Aorta (tissue), 5 donors: Measurements from ENCODE around the gene AATF. TPM values are rescaled to one million over a fixed set of nuclear protein-coding genes. Genes with fewer than 3 reads are reported as not detected.

Experiments used
- ATAC-seq: fragments of 200-7000 bp; cut with Tn5 transposase; one replicate; pipeline ENCODE4 v1.9.1; 2022; ENCODE audit warnings: moderate library complexity; ENCODE audit not compliant: low FRiP score
- DNase-seq, 2 donors: peaks; one replicate each; pipeline ENCODE4 v3.0.0-alpha.2; 2020
- H3K27ac ChIP-seq, 2 donors: one replicate each; pipeline ENCODE4 v1.5.1; 2013; ENCODE audit warnings: low read length in 2 of 2, mild to moderate bottlenecking in 2 of 2, moderate library complexity in 2 of 2, control low read depth in 1 of 2, inconsistent platforms in 1 of 2, low read depth in 1 of 2
- H3K27me3 ChIP-seq, 2 donors: one replicate each; pipeline ENCODE4 v1.6.1; 2013; ENCODE audit warnings: control low read depth in 1 of 2, low read length in 1 of 2, mild to moderate bottlenecking in 1 of 2, moderate library complexity in 1 of 2; ENCODE audit not compliant: insufficient read depth in 2 of 2, control insufficient read depth in 1 of 2
- H3K36me3 ChIP-seq, 2 donors: one replicate each; pipeline ENCODE4 v1.6.1; 2013; ENCODE audit warnings: control low read depth in 1 of 2, low read length in 1 of 2, mild to moderate bottlenecking in 1 of 2; ENCODE audit not compliant: insufficient read depth in 2 of 2, control insufficient read depth in 1 of 2
- H3K4me1 ChIP-seq, 2 donors: one replicate each; pipeline ENCODE4 v1.6.1; 2013; ENCODE audit warnings: low read length in 2 of 2, control low read depth in 1 of 2, mild to moderate bottlenecking in 1 of 2, moderate library complexity in 1 of 2; ENCODE audit not compliant: insufficient read depth in 2 of 2, control insufficient read depth in 1 of 2
- H3K4me3 ChIP-seq, 2 donors: one replicate each; pipeline ENCODE4 v1.5.1; 2013; ENCODE audit warnings: low read length in 2 of 2, control low read depth in 1 of 2, mild to moderate bottlenecking in 1 of 2
- H3K9me3 ChIP-seq: one replicate; pipeline ENCODE4 v1.6.1; 2013; ENCODE audit warnings: mild to moderate bottlenecking, low read length; ENCODE audit not compliant: control insufficient read depth
- WGBS, 2 donors: extraction: QIAGEN DNeasy Blood & Tissue Kit; methylation state at CpG; one replicate each; pipeline ENCODE4 v1.1.7; 2013; 5-methylcytosine and 5-hydroxymethylcytosine counted together
- intact Hi-C, 2 donors: fragments of 100-400 bp; cut with DNase I; formaldehyde crosslinking; loops; one replicate each; pipeline versions ENCODE4 v1.14.2 to v1.15.0; 2022
- polyA plus RNA-seq, 2 donors: library from polyadenylated mRNA; stranded (reverse); fragments of 200-250 nt; gene quantifications; one replicate each; pipeline ENCODE4 v1.2.3, GENCODE V29; 2013
- total RNA-seq, 2 donors: library from RNA; stranded (reverse); fragmentation: NEBNext Ultra II Directional; extraction: Animal tissue kit (Norgen Biotek cat#: 25700); gene quantifications; one replicate each; pipeline ENCODE4 v1.2.1, GENCODE V29; 2021
- donor health status: healthy with polysubstance abuse.
- donor health status: Bipolar disorder and iron deficiency.
- donor health status: DM: no; HTN: no; CAD: no.
- donor health status: DM: no; HTN: no; CAD: no.
- donor health status: DM: yes; HTN: yes; CAD: no.

Gene AATF
- total and polyA plus RNA-seq, 4 donors = 36.1 to 44.2 (median 39.6) TPM

- peaks cover 0 to 5% of the 10 kb centered on the region in 2 donors for H3K36me3 ChIP-seq
- intact Hi-C loops = no loop called here
- no peak overlapping the region for H3K27ac ChIP-seq
- H3K27me3 ChIP-seq = no peaks in the 10 kb centered on the region
- H3K4me1 ChIP-seq = peaks cover 1 to 11% of the 10 kb centered on the region in 2 donors
- no peak for ATAC-seq
- no peak overlapping the region for H3K4me3 ChIP-seq
- DNase-seq = no peak
- H3K9me3 ChIP-seq = no peaks in the 10 kb centered on the region
Measured at GRCh38 chr17:36983618-36984017, 34.9 kb downstream of the AATF start.

GRCh38 chr17:36989173-36989572 lies 40.4 kb downstream of the AATF start:
- WGBS, 2 donors = 82 to 84% methylated on average over 6 of the region's 6 CpGs
- intact Hi-C loops = no loop called here
- peaks cover 0 to 15% of the 10 kb centered on the region in 2 donors for H3K36me3 ChIP-seq
- no peaks in the 10 kb centered on the region for H3K9me3 ChIP-seq
- DNase-seq = no peak
- ATAC-seq = no peak
- no peaks in the 10 kb centered on the region for H3K27me3 ChIP-seq
- H3K4me1 ChIP-seq = no peaks in the 10 kb centered on the region
- H3K27ac ChIP-seq = no peak overlapping the region
- H3K4me3 ChIP-seq = no peak overlapping the region

- Histone ChIP-seq H3K27me3 (no peaks in the 10 kb centered on the region), H3K9me3 (no peaks in the 10 kb centered on the region), H3K4me3 (no peak overlapping the region), H3K36me3 (peaks cover 0 to 13% of the 10 kb centered on the region in 2 donors), H3K4me1 (no peaks in the 10 kb centered on the region), H3K27ac (no peak overlapping the region)
- intact Hi-C loops = no loop called here
- ATAC-seq (no peak), DNase-seq (no peak)
- 83% methylated on average over 2 of the region's 2 CpGs for WGBS, 2 donors
Measured at GRCh38 chr17:36992701-36993100, 43.9 kb downstream of the AATF start.

- intact Hi-C loops = no loop called here
- Histone ChIP-seq H3K4me3 (no peak overlapping the region), H3K9me3 (no peaks in the 10 kb centered on the region), H3K36me3 (peaks cover 0 to 13% of the 10 kb centered on the region in 2 donors), H3K27ac (no peak overlapping the region), H3K27me3 (no peaks in the 10 kb centered on the region), H3K4me1 (no peaks in the 10 kb centered on the region)
- no peak for DNase-seq
- no peak for ATAC-seq
Measured at GRCh38 chr17:36993227-36993626, 44.5 kb downstream of the AATF start.

GRCh38 chr17:36994438-36994837 lies 45.7 kb downstream of the AATF start:
- Histone ChIP-seq H3K27me3 (no peaks in the 10 kb centered on the region), H3K9me3 (no peaks in the 10 kb centered on the region), H3K4me1 (no peaks in the 10 kb centered on the region), H3K36me3 (peaks cover 0 to 7% of the 10 kb centered on the region in 2 donors), H3K27ac (no peak overlapping the region), H3K4me3 (no peak overlapping the region)
- DNase-seq (no peak), ATAC-seq (no peak)
- intact Hi-C loops = no loop called here
- 82 to 90% methylated on average over 3 of the region's 3 CpGs for WGBS, 2 donors

- peaks cover 0 to 3% of the 10 kb centered on the region in 2 donors for H3K36me3 ChIP-seq
- no peaks in the 10 kb centered on the region for H3K4me1 ChIP-seq
- H3K27me3 ChIP-seq = no peaks in the 10 kb centered on the region
- DNase-seq (no peak), ATAC-seq (no peak)
- H3K9me3 ChIP-seq = peaks cover 3% of the 10 kb centered on the region
- intact Hi-C loops = no loop called here
- WGBS, 2 donors = 98 to 99% methylated on average over 2 of the region's 2 CpGs
- H3K4me3 ChIP-seq = no peak overlapping the region
- H3K27ac ChIP-seq = no peak overlapping the region
Measured at GRCh38 chr17:36999471-36999870, 50.7 kb downstream of the AATF start.

- intact Hi-C loops = no loop called here
- DNase-seq (no peak), ATAC-seq (no peak)
- peaks cover 0 to 3% of the 10 kb centered on the region in 2 donors for H3K36me3 ChIP-seq
- H3K27me3 ChIP-seq = no peaks in the 10 kb centered on the region
- no peaks in the 10 kb centered on the region for H3K4me1 ChIP-seq
- no peak overlapping the region for H3K4me3 ChIP-seq
- 72% methylated on average over 4 of the region's 4 CpGs for WGBS, 2 donors
- H3K27ac ChIP-seq = no peak overlapping the region
- H3K9me3 ChIP-seq = no peaks in the 10 kb centered on the region
Measured at GRCh38 chr17:37016780-37017179, 68.0 kb downstream of the AATF start.

- 76 to 90% methylated on average over 1 of the region's 1 CpG for WGBS, 2 donors
- Histone ChIP-seq H3K4me3 (no peak overlapping the region), H3K27me3 (no peaks in the 10 kb centered on the region), H3K27ac (no peak overlapping the region), H3K36me3 (peaks cover 0 to 3% of the 10 kb centered on the region in 2 donors), H3K4me1 (no peaks in the 10 kb centered on the region), H3K9me3 (no peaks in the 10 kb centered on the region)
- ATAC-seq = no peak
- intact Hi-C loops = no loop called here
- DNase-seq = no peak
Measured at GRCh38 chr17:37017404-37017803, 68.7 kb downstream of the AATF start.

- no peak overlapping the region for H3K4me3 ChIP-seq
- ATAC-seq (no peak), DNase-seq (no peak)
- H3K9me3 ChIP-seq = no peaks in the 10 kb centered on the region
- WGBS, 2 donors = 91 to 92% methylated on average over 3 of the region's 3 CpGs
- H3K36me3 ChIP-seq = peaks cover 0 to 5% of the 10 kb centered on the region in 2 donors
- no peaks in the 10 kb centered on the region for H3K27me3 ChIP-seq
- intact Hi-C loops = no loop called here
- H3K27ac ChIP-seq = no peak overlapping the region
- no peaks in the 10 kb centered on the region for H3K4me1 ChIP-seq
Measured at GRCh38 chr17:37019117-37019740, 70.5 kb downstream of the AATF start.
